ENCODE data around the gene NCL. TPM values are rescaled to one million over a fixed set of nuclear protein-coding genes. Genes with fewer than 3 reads are reported as not detected.

Gene NCL
- total and polyA plus RNA-seq, 5 donors from 2014 or later = 296 to 435 (median 333) TPM

- Histone ChIP-seq H3K9me3 (ENCODE audit: control insufficient read depth in 2 of 2, low read length in 2 of 2) (no peaks in the 10 kb centered on the region), H3K36me3 (ENCODE audit: control insufficient read depth, insufficient read depth, low read length) (peaks cover 89% of the 10 kb centered on the region), H3K27me3 (ENCODE audit: control insufficient read depth, insufficient read depth, low read length) (no peaks in the 10 kb centered on the region), H3K4me1 (ENCODE audit: control insufficient read depth, insufficient read depth, low read length, poor library complexity, severe bottlenecking) (peaks cover 19% of the 10 kb centered on the region), H3K27ac (ENCODE audit: insufficient read depth, low read length, poor library complexity, severe bottlenecking) (no peak overlapping the region), H3K4me3 (ENCODE audit: low read depth, low read length) (no peak overlapping the region)
- DNase-seq (no peak), ATAC-seq (ENCODE audit: low read depth in 2 of 2) (no peak)
- Mint-ChIP-seq H3K9me3 (no peaks in the 10 kb centered on the region), H3K27ac (no peak overlapping the region), H3K36me3 (peaks cover 61% of the 10 kb centered on the region), H3K4me3 (no peak overlapping the region), H3K4me1 (peaks cover 21 to 41% (median 36%) of the 10 kb centered on the region in 4 donors), H3K27me3 (peaks cover 4% of the 10 kb centered on the region)
Observed at GRCh38 chr2:231457101-231457500, 7.2 kb downstream of the NCL start.

- no peak overlapping the region for H3K27ac ChIP-seq (ENCODE audit: insufficient read depth, low read length, poor library complexity, severe bottlenecking)
- H3K4me1 ChIP-seq (ENCODE audit: control insufficient read depth, insufficient read depth, low read length, poor library complexity, severe bottlenecking) = peaks cover 13% of the 10 kb centered on the region
- Mint-ChIP-seq H3K27me3 (peaks cover 4% of the 10 kb centered on the region), H3K9me3 (no peaks in the 10 kb centered on the region), H3K4me1 (peaks cover 23 to 41% (median 32%) of the 10 kb centered on the region in 4 donors), H3K4me3 (peak overlapping the region in 1 of 4 donors; percentile 27), H3K36me3 (peaks cover 55% of the 10 kb centered on the region), H3K27ac (no peak overlapping the region)
- peaks cover 82% of the 10 kb centered on the region for H3K36me3 ChIP-seq (ENCODE audit: control insufficient read depth, insufficient read depth, low read length)
- no peaks in the 10 kb centered on the region for H3K9me3 ChIP-seq (ENCODE audit: control insufficient read depth in 2 of 2, low read length in 2 of 2)
- DNase-seq = no peak
- ATAC-seq (ENCODE audit: low read depth in 2 of 2) = no peak
- H3K4me3 ChIP-seq (ENCODE audit: low read depth, low read length) = no peak overlapping the region
- H3K27me3 ChIP-seq (ENCODE audit: control insufficient read depth, insufficient read depth, low read length) = no peaks in the 10 kb centered on the region
Observed at GRCh38 chr2:231456295-231457004, 7.8 kb downstream of the NCL start.

GRCh38 chr2:231455890-231456289 lies 8.4 kb downstream of the NCL start:
- peaks cover 21 to 38% (median 29%) of the 10 kb centered on the region in 4 donors for H3K4me1 Mint-ChIP-seq
- H3K27me3 Mint-ChIP-seq = peaks cover 4% of the 10 kb centered on the region

GRCh38 chr2:231455222-231455621 lies 9.1 kb downstream of the NCL start:
- H3K27me3 Mint-ChIP-seq = peaks cover 4% of the 10 kb centered on the region
- H3K27ac Mint-ChIP-seq = peak overlapping the region in 1 of 3 donors; percentile 86
- H3K4me1 Mint-ChIP-seq = peaks cover 15 to 31% (median 23%) of the 10 kb centered on the region in 4 donors
- Histone ChIP-seq H3K4me1 (ENCODE audit: control insufficient read depth, insufficient read depth, low read length, poor library complexity, severe bottlenecking) (peaks cover 4% of the 10 kb centered on the region), H3K4me3 (ENCODE audit: low read depth, low read length) (no peak overlapping the region), H3K27me3 (ENCODE audit: control insufficient read depth, insufficient read depth, low read length) (no peaks in the 10 kb centered on the region), H3K9me3 (ENCODE audit: control insufficient read depth in 2 of 2, low read length in 2 of 2) (no peaks in the 10 kb centered on the region), H3K27ac (ENCODE audit: insufficient read depth, low read length, poor library complexity, severe bottlenecking) (no peak overlapping the region), H3K36me3 (ENCODE audit: control insufficient read depth, insufficient read depth, low read length) (peaks cover 70% of the 10 kb centered on the region)
- H3K4me3 Mint-ChIP-seq = peak overlapping the region in 2 of 4 donors; percentile 13 to 53
- ATAC-seq (ENCODE audit: low read depth in 2 of 2) (no peak), DNase-seq (no peak)
- H3K36me3 Mint-ChIP-seq = peaks cover 47% of the 10 kb centered on the region
- no peaks in the 10 kb centered on the region for H3K9me3 Mint-ChIP-seq

More at GRCh38 chr2:231455890-231456289, 8.4 kb downstream of the NCL start:
- Histone ChIP-seq H3K4me3 (ENCODE audit: low read depth, low read length) (no peak overlapping the region), H3K36me3 (ENCODE audit: control insufficient read depth, insufficient read depth, low read length) (peaks cover 76% of the 10 kb centered on the region), H3K27ac (ENCODE audit: insufficient read depth, low read length, poor library complexity, severe bottlenecking) (no peak overlapping the region), H3K9me3 (ENCODE audit: control insufficient read depth in 2 of 2, low read length in 2 of 2) (no peaks in the 10 kb centered on the region), H3K4me1 (ENCODE audit: control insufficient read depth, insufficient read depth, low read length, poor library complexity, severe bottlenecking) (peaks cover 10% of the 10 kb centered on the region), H3K27me3 (ENCODE audit: control insufficient read depth, insufficient read depth, low read length) (no peaks in the 10 kb centered on the region)
- H3K4me3 Mint-ChIP-seq = peak overlapping the region in 1 of 4 donors; percentile 13
- peaks cover 53% of the 10 kb centered on the region for H3K36me3 Mint-ChIP-seq
- ATAC-seq (ENCODE audit: low read depth in 2 of 2) = no peak
- no peaks in the 10 kb centered on the region for H3K9me3 Mint-ChIP-seq
- peak overlapping the region in 1 of 3 donors; percentile 86 for H3K27ac Mint-ChIP-seq
- DNase-seq = no peak

- ATAC-seq (ENCODE audit: low read depth in 2 of 2) (no peak), DNase-seq (no peak)
- H3K4me1 ChIP-seq (ENCODE audit: control insufficient read depth, insufficient read depth, low read length, poor library complexity, severe bottlenecking) = no peaks in the 10 kb centered on the region
- H3K9me3 ChIP-seq (ENCODE audit: control insufficient read depth in 2 of 2, low read length in 2 of 2) = no peaks in the 10 kb centered on the region
- peaks cover 15 to 25% (median 19%) of the 10 kb centered on the region in 4 donors for H3K4me1 Mint-ChIP-seq
- H3K36me3 ChIP-seq (ENCODE audit: control insufficient read depth, insufficient read depth, low read length) = peaks cover 61% of the 10 kb centered on the region
- H3K27me3 Mint-ChIP-seq = peaks cover 4% of the 10 kb centered on the region
- no peak overlapping the region for H3K4me3 ChIP-seq (ENCODE audit: low read depth, low read length)
- H3K27ac ChIP-seq (ENCODE audit: insufficient read depth, low read length, poor library complexity, severe bottlenecking) = no peak overlapping the region
- no peaks in the 10 kb centered on the region for H3K27me3 ChIP-seq (ENCODE audit: control insufficient read depth, insufficient read depth, low read length)
- peak overlapping the region in 2 of 3 donors; percentile 80 to 86 for H3K27ac Mint-ChIP-seq
- H3K4me3 Mint-ChIP-seq = peak overlapping the region in 1 of 4 donors; percentile 38
- no peaks in the 10 kb centered on the region for H3K9me3 Mint-ChIP-seq
- H3K36me3 Mint-ChIP-seq = peaks cover 42% of the 10 kb centered on the region
Observed at GRCh38 chr2:231454361-231454791, 9.9 kb downstream of the NCL start.

GRCh38 chr2:231452799-231453508 lies 11.3 kb downstream of the NCL start:
- H3K4me1 ChIP-seq (ENCODE audit: control insufficient read depth, insufficient read depth, low read length, poor library complexity, severe bottlenecking) = no peaks in the 10 kb centered on the region
- H3K36me3 ChIP-seq (ENCODE audit: control insufficient read depth, insufficient read depth, low read length) = peaks cover 47% of the 10 kb centered on the region
- peaks cover 29% of the 10 kb centered on the region for H3K36me3 Mint-ChIP-seq
- H3K27me3 ChIP-seq (ENCODE audit: control insufficient read depth, insufficient read depth, low read length) = no peaks in the 10 kb centered on the region
- ATAC-seq (ENCODE audit: low read depth in 2 of 2) (no peak), DNase-seq (no peak)
- H3K4me1 Mint-ChIP-seq = peaks cover 10 to 14% (median 14%) of the 10 kb centered on the region in 4 donors
- peak overlapping the region; percentile 55 to 88 (median 84) for H3K27ac Mint-ChIP-seq
- H3K4me3 Mint-ChIP-seq = peak overlapping the region in 1 of 4 donors; percentile 58
- no peaks in the 10 kb centered on the region for H3K9me3 Mint-ChIP-seq
- H3K4me3 ChIP-seq (ENCODE audit: low read depth, low read length) = no peak overlapping the region
- peaks cover 8% of the 10 kb centered on the region for H3K27me3 Mint-ChIP-seq
- no peak overlapping the region for H3K27ac ChIP-seq (ENCODE audit: insufficient read depth, low read length, poor library complexity, severe bottlenecking)
- H3K9me3 ChIP-seq (ENCODE audit: control insufficient read depth in 2 of 2, low read length in 2 of 2) = no peaks in the 10 kb centered on the region

GRCh38 chr2:231450548-231450989 lies 13.7 kb downstream of the NCL start:
- Mint-ChIP-seq H3K4me3 (peak overlapping the region in 1 of 4 donors; percentile 31), H3K36me3 (peaks cover 6% of the 10 kb centered on the region), H3K27me3 (peaks cover 14% of the 10 kb centered on the region), H3K27ac (peak overlapping the region in 1 of 3 donors; percentile 79), H3K4me1 (peaks cover 4 to 12% (median 5%) of the 10 kb centered on the region in 4 donors), H3K9me3 (no peaks in the 10 kb centered on the region)
- peaks cover 23% of the 10 kb centered on the region for H3K36me3 ChIP-seq (ENCODE audit: control insufficient read depth, insufficient read depth, low read length)
- DNase-seq (no peak), ATAC-seq (ENCODE audit: low read depth in 2 of 2) (no peak)
- no peaks in the 10 kb centered on the region for H3K9me3 ChIP-seq (ENCODE audit: control insufficient read depth in 2 of 2, low read length in 2 of 2)
- H3K4me3 ChIP-seq (ENCODE audit: low read depth, low read length) = no peak overlapping the region
- no peaks in the 10 kb centered on the region for H3K27me3 ChIP-seq (ENCODE audit: control insufficient read depth, insufficient read depth, low read length)
- no peaks in the 10 kb centered on the region for H3K4me1 ChIP-seq (ENCODE audit: control insufficient read depth, insufficient read depth, low read length, poor library complexity, severe bottlenecking)
- H3K27ac ChIP-seq (ENCODE audit: insufficient read depth, low read length, poor library complexity, severe bottlenecking) = no peak overlapping the region
